C1 segment of cervical spinal cord (tissue), 14 donors: ENCODE measurements around the gene TTLL11.

ENCODE experiments used
- DNase-seq, 14 donors: peaks; one replicate each; lab custom pipeline; 2025; lab: John Stamatoyannopoulos, UW

The TTLL11 gene

GRCh38 chr9:122109035-122109813 is 16.1 kb upstream of the TTLL11 start:
- no peak for DNase-seq

- DNase-seq = peak in 1 of 14 donors; percentile 34
Measured at GRCh38 chr9:122107291-122107805, 14.2 kb upstream of the TTLL11 start.

GRCh38 chr9:122106576-122106975 is 13.5 kb upstream of the TTLL11 start:
- DNase-seq = no peak

GRCh38 chr9:122103985-122104384 is 10.9 kb upstream of the TTLL11 start:
- DNase-seq = no peak

DNA sequence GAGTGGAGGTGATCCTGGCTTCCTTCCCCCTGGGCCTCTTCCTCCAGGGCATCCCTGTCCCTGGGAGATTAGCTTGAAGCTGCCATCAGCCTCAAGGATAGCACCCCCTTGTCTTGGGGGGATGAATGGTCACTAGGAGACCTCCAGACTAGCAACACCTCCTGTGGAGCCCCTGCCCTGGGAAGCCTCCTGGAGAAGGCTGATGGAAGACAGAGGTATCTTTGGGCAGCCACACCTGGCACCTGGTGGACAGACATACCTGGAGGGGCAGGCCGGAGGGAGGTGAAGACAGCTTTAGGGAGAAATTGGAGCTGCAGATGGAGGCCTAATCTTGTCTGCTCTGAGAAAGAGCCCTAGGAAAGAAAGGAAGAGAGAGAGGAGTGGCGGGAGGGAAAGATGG is 9.0 kb upstream of the TTLL11 start:
- no peak for DNase-seq

GRCh38 chr9:122100756-122101155 is 7.6 kb upstream of the TTLL11 start:
- no peak for DNase-seq

DNA sequence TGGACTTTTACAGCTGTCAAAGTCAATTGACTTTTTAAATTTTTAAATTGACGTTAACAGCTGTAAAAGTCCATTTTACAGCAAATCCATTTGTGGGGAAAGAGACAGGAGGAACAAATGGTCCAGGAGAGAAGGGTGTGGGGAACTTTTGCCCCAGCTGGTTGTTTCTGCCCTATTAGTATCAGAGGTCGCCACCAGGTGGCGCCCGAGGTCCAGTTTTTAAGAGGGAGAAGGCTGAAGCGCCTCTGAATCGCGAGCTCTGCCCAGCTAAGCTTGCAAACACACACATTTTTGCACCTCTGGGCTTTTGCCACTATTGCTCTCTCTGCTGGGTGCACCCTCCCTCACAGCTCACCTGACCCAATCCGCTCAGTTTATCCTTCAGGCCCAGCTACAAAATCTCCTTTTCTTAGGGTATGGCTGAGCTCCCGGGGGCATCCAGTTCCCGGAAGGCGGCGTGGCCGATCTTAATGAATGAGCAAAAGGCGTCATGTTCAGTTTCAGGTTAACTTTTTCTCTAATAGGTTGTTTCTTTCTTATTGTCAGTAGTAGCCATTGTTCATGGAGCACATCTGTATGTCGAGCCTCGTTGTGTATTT is 6.3 kb upstream of the TTLL11 start:
- peak in 12 of 14 donors; percentile 20 to 79 (median 62) for DNase-seq

DNA sequence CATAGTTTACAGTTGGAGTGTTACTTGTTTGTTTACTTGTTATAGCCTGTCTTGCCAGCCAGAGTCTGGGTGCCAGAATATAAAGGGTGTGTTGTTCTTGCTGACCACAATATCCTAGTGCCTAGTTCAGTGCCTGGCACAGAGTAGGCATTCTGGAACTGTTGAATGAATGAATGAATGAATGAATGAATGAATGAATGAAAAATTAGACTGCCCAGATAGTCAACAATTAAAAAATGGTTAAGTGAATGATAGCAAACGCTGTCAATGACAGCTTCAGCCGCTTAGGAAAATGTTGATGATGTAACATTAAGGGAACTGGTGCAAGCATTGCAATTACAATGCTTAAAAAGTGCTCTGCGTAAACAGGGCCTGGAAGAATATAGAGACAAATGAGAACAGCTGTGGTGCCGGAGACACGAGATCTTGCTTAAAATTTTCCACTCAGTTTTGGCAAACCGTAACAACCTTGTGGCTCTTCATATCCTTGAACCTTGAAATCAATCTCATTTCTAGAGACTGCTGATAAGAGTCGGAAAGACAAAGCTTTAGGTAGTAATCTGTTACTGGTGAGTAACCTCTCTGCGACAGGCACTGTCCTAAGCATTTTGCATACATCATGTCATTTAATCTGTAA is 4.7 kb upstream of the TTLL11 start:
- DNase-seq = no peak

GRCh38 chr9:122096620-122097415 is 3.7 kb upstream of the TTLL11 start:
- DNase-seq = no peak

DNA sequence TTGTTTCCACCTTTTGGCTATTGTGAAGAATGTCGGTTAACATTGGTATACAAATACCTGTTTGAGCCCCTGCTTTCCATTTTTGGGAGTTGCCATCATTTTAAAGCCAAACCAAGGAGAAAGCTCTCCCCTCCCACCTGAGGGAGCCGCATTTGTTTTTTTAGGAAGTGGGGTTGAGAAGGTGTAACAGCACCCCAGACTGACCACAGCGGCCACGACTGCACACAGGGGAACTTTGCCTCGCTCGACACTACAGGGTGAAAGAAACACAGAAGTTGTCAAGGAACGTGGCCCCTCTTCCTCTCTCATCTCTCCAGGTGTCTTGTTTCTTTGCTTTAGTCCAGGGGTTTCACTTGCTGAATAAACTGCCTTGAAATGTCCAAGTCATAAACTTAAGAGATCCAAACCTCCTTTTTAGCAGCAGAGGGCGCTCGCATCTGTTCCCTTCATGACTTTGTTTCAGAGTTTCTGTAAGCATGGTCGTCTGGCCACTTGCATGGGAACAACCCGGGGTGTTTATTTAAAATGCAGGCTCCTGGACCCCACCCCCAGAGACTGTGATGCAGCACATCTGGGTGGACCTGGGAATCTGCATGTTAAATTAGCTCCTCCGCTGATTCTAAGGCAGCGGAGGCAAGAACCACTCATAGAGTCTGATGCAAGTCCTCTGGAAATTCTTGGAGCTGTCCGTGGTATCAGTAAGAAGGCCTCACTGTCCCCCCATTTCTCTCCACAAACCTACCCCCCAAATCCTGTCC is 2.1 kb upstream of the TTLL11 start:
- peak in 1 of 14 donors; percentile 30 for DNase-seq

GRCh38 chr9:122091682-122092592 is 1.2 kb downstream of the TTLL11 start:
- DNase-seq = no peak

DNA sequence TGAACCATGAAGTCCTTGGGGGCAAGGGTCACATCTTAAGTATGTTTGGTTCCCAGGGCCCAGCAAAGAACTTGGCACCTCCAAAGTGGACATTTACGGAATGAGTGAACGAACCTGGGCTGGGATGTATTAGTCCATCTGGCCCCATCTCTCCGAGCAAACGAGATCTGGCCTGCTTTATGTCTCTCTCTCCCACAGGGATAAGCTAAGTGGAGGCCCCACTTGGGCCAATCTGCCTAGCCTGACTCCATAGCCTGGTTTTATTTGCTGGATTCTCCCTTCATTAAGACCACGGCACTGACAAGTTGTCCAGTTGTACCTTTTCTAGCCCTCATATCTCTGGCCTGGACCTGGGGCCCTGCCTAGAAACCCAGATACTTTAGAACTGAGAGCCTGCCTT is 2.1 kb downstream of the TTLL11 start:
- no peak for DNase-seq

GRCh38 chr9:122090287-122090883 is 2.7 kb downstream of the TTLL11 start:
- DNase-seq = no peak

DNA sequence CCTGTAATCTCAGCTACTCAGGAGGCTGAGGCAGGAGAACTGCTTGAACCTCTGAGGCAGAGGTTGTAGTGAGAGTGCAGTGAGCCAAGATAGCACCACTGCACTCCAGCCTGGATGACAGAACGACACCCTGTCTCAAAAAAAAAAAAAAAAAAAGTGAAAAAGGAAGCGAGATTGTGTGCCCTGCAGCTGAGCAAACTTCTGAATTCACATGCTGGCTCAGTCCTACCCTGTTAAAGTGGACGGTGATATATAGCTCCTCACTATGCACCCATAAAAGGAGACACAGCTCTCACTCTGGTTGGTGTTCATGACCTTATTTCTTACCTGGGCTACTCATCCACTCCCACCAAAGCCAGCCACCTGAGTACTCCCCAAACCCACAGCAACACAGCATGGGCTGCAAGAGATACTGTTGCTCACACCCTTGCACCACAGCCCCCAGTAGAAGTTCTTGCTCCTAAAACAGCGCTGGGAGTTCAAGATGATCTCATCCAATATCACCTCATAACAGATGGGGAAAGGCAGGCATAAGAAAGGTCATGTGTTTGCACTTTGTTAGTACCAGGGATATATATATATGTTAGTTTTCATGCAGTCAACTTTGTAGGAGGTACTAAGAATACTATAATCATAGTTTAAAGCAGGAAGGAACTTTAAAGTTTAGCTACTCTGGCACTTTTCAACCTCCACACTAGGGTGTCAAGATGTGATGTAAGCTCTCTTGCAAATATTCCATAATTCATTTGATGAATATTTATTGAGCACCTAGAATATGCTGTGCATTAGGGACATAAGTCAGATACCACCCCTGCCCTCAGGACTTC is 4.0 kb downstream of the TTLL11 start:
- DNase-seq = no peak

- peak in 4 of 14 donors; percentile 21 to 85 (median 38) for DNase-seq
Measured at GRCh38 chr9:122087406-122088200, 5.5 kb downstream of the TTLL11 start.

DNA sequence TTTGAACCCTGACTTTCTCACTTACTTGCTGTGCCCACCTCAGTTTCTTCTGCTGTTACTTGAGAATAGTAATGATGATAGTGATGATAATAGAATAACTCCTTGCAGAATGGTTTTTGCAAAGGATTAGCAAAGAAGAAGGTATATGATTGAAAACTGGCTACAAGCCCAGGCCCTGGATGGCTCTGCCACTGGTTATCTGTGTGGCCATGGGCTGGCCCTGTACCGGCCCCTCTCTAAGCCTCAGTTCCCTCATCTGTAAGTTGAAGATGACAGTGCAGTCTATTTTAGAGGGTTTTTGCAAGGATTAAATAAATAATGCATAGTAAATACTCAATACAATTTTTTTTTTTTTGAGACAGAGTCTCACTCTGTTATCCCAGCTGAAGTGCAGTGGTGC is 6.2 kb downstream of the TTLL11 start:
- peak in 1 of 14 donors; percentile 17 for DNase-seq

GRCh38 chr9:122085260-122085659 is 7.8 kb downstream of the TTLL11 start:
- peak in 1 of 14 donors; percentile 63 for DNase-seq
